RPMI7951 (cell line): Measurements from ENCODE around the gene HAUS3. TPM values are rescaled to one million over a fixed set of nuclear protein-coding genes. Genes with fewer than 3 reads are reported as not detected.
"Not testable (repeated sequence)": the region's sequence is repeated elsewhere in the genome, so short reads cannot be mapped to it uniquely, and the experiment has no call there.

ENCODE experiments used
- DNase-seq: peaks from one replicate; pipeline ENCODE4 v3.0.0-alpha.2; 2012; ENCODE audit warnings: low read depth
- total RNA-seq: library from RNA; depleted of rRNA; stranded (reverse); fragments of >200 nt; shearing (Covaris generic); gene quantifications from 2 replicates; pipeline ENCODE4 v1.2.3, GENCODE V29; 2014; rRNA removed

Gene HAUS3
- total RNA-seq, 1 experiment from 2014 or later, result 12.1 TPM

DNA sequence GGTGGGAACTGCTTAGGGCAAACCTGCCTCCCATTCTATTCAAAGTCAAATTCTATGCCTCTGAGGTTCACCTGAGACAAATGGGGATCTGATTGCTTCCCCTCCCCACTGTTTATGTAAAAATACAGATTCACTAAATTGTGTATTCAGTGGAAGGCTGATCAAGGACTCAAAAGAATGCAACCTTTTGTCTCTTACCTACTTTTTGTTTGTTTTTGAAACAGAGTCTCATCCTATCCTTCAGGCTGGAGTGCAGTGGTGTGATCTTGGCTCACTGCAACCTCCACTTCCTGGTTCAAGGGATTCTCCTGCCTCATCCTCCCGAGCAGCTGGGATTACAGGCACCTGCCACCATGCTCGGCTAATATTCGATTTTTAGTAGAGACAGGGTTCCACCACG, 20.5 kb downstream of the HAUS3 start:
- not testable (repeated sequence) for DNase-seq

DNA sequence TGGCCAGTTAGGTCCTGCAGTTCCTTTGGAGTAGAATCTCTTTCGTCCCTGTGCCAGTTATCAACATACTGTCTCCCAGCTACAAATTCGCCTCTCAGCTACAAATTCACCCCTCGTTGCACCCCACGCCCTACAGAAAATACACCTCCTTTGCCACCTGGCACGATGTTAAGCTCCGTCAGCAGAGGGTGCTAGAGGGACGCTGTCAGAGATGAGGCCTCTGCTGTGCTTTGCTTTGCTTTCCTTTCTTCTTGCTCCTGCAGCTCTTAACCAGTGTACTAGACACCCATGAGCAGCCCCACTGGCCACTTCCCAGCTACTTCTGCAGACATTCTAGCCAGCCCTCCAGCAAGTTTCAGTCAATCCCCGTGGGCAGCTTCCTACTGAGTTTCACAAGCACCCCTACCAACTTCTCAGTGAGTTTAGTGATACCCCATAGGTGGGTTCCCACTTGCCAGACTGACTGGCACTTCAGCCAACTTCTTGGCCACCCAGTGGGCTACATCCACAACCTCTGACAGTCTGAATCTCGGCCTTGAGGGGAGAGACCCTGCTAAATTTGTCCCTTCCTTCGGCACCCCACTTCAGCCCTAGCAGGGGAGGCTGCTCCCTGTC, 21.8 kb downstream of the HAUS3 start:
- peak; percentile 63 for DNase-seq

DNA sequence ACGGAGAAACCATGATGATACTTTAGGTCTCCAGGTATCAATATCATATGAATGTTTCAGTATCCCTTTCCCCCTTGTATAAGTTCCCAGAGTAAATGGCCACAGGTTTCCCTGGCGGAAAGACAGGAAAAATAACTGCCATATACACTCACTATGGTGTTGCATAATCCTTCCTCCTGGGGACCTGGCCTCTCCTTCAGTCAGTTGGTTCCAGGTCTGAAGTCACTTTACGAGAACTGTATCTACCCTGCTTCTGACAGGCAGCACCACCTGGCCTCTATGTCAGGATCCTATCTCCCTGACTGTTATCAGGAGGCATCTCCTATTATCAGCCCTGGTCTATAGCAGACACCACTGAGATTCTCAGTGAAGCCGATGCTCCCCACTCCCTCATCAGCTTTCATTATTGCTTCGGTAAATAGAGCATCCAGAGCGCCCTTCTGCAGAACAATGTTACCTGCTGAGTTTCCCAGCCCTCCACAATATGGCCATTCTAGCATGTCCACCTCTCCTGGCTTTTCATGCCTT, 22.6 kb downstream of the HAUS3 start:
- DNase-seq, result no peak

- DNase-seq, result no peak
These were observed 23.5 kb downstream of the HAUS3 start for GRCh38 chr4:2218436-2218835.

GRCh38 chr4:2217726-2218125, 24.2 kb downstream of the HAUS3 start:
- DNase-seq, result peak; percentile 55

DNA sequence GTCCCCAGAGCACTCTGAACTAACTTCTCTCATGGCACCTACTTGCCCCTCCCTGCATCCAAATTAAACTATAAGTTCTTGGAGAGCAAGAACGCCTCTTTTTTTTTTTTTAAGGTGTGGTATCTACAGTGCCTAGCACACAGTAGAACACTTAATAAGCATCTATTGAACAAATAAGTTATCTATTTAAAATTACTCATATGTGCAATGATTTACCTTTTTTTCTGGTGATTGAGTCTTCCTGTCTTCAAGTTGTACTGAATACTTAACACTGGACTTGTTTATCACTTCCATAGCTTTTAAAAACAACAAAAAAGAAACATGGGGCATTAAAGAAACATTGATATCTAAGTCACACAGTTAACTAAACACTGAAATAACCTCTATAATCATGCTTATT, 29.1 kb downstream of the HAUS3 start:
- DNase-seq, result no peak

DNA sequence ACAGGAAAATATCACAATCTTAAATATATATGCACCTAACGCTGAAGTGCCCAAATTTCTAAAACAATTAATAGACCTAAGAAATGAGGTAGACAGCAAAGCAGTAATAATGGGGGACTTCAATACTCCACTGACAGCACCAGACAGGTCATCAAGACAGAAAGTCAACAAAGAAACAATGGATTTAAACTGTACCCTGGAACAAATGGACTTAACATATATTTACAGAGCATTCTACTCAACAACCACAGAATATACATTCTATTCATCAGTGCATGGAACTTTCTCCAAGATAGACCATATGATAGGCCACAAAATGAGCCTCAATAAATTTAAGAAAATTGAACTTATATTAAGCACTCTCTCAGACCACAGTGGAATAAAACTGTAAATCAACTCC, 39.1 kb downstream of the HAUS3 start:
- DNase-seq, result not testable (repeated sequence)

DNA sequence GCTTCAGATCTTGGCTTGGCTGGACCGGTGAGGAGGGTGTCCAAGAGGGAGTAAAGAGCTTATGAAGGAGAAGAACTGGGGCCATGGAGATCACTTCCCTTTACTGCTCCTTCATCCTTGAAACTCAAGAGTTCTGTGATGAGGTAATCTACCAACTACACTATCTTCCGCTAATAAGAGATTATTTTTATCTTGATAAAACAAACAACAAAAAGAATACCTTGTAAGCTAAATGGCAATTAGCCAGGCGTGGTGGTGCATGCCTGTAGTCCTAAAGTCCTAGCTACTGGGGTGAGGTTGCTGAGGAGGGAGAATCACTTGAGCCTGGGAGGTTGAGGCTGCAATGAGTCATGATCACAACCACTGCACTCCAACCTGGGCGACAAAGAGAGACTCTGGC, 47.4 kb downstream of the HAUS3 start:
- no peak for DNase-seq

DNA sequence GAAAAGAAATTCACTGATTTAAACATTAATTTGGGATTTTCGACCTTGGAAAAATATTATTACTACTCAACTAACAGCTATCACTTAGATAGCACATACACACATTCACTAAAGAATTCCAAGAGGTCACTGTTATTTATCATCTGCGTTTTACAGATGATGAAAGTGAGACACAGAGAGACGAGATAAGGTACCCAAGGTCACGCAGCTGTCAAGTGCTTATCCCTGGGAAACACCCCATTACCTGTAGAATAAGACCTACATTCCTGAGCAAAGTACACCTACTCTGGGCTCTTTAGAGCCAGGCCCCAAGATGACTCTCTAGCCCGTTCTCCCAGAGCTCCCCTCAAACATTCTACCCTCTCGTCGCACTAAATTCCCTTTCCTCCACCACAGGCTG, 48.6 kb downstream of the HAUS3 start:
- DNase-seq, result no peak

DNA sequence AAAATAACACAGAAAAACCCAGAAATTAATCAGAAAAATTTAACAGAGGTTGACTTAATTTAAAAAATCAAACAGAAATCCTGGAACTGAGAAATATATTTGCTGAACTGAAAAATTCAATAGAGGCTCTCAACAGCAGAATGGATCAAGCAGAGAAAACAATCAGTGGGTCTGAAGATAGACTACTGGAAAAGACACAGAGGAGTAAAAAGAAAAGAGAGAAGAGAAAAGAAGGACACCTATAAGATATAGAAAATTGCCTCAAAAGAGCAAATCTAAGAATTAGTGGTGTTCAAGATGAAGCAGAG, 55.1 kb downstream of the HAUS3 start:
- DNase-seq, result no peak

DNA sequence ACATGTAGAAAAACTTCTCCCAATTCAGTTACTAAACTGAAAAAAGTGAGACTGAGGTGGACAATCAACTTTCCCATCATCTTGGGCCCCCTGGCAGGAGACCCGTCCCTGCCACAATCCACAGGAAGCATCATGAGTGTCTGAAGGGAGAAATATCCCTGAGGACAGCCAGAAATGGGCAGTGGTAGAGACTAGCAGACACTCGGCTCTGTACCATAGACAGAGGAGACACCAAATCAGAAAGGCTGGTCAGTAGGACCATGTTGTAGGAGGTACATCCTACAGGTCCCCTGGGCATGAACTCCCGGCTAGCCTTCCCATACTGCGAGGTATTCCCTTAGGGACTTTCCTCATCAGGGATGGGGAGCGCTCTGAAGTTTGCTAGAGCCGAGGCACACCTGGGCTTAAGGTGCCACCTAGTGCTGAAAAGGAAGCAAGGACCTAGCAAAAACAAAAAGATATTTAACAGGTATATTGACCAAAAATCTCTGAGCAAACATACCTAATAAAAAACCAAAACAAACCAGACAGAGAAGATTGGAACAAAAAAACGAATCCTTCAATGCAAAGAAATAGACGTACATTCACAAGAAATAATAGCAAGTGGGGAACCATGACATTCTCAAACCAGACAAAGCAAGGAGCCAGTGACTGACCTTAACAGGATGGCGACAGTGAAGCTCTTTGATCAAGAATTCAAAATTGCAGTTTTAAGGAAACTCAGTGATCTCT, 55.6 kb downstream of the HAUS3 start:
- DNase-seq, result peak; percentile 33

- no peak for DNase-seq
These were observed 58.5 kb downstream of the HAUS3 start for GRCh38 chr4:2183394-2183793.

GRCh38 chr4:2182994-2183393, 58.9 kb downstream of the HAUS3 start:
- DNase-seq, result no peak

DNA sequence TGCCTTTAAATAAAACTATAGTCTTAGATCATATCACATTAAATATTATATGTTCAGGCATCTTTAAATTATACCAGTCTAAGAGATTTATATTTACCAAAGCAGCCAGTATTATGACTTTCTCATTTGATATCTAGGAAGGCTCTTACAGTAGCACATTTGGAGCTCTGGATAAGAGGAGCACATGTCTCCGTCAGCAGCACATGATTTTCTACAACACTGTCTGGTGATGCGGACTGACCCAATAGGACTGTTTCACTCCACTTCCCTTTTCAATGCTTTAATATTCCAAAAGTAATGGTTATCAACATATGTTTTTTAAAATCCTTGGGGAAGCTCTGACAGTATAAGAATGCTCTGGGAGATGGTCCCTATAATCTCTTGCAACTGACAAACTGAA, 61.5 kb downstream of the HAUS3 start:
- DNase-seq, result no peak

GRCh38 chr4:2179717-2180116, 62.2 kb downstream of the HAUS3 start:
- DNase-seq, result no peak

GRCh38 chr4:2178986-2179385, 62.9 kb downstream of the HAUS3 start:
- no peak for DNase-seq

Other genes with a start within 250 kb of the HAUS3 start
- gene NELFA, start 233.1 kb downstream of the HAUS3 start, total RNA-seq, result 12.3 and 12.5 TPM in 2 replicates
- gene NAT8L, start 182.8 kb downstream of the HAUS3 start, total RNA-seq, result 0.10 TPM in 1 of 2 replicates, not detected in the other
- gene POLN, start within 50 bp of the HAUS3 start, total RNA-seq, result 0.24 and 0.59 TPM in 2 replicates
- 16.2 and 17.2 TPM in 2 replicates for gene MXD4, start 20.0 kb upstream of the HAUS3 start, total RNA-seq
- gene ZFYVE28, start 176.5 kb upstream of the HAUS3 start, total RNA-seq, result 4.2 and 8.0 TPM in 2 replicates
- 0.96 TPM in 1 of 2 replicates, not detected in the other for gene CFAP99, start 176.8 kb upstream of the HAUS3 start, total RNA-seq
- 42.4 and 58.2 TPM in 2 replicates for gene RNF4, start 227.0 kb upstream of the HAUS3 start, total RNA-seq